Left ventricle myocardium inferior (tissue), 1 donor: ENCODE results near the gene BTG1. TPM values are rescaled to one million over a fixed set of nuclear protein-coding genes. Genes with fewer than 3 reads are reported as not detected.
A peak's percentile ranks its signal among the peaks of the same experiment; 100 is the strongest.

Experiments used
- DNase-seq: peaks from one replicate; pipeline ENCODE4 v3.0.0-alpha.2; 2020
- H3K27ac ChIP-seq: fragments of 200-600 bp; replicated peaks from 2 replicates; pipeline ENCODE4 v1.8.0; 2021
- H3K27me3 ChIP-seq: fragments of 200-600 bp; 2 replicates; pipeline ENCODE4 v1.8.0; 2021; ENCODE audit warnings: low read depth
- H3K36me3 ChIP-seq: fragments of 200-600 bp; 2 replicates; pipeline ENCODE4 v1.8.0; 2021
- H3K4me1 ChIP-seq: fragments of 200-600 bp; 2 replicates; pipeline ENCODE4 v1.8.0; 2021
- H3K4me3 ChIP-seq: fragments of 200-600 bp; 2 replicates; pipeline ENCODE4 v1.8.0; 2021; ENCODE audit warnings: mild to moderate bottlenecking, moderate library complexity
- H3K9me3 ChIP-seq: fragments of 200-600 bp; replicated peaks from 2 replicates; pipeline ENCODE4 v1.8.0; 2021
- intact Hi-C: fragments of 100-400 bp; cut with micrococcal nuclease; formaldehyde crosslinking; loops from one replicate; pipeline ENCODE4 v1.11.0; 2022
- total RNA-seq: library from RNA; stranded (reverse); fragmentation: NEBNext Ultra II Directional; extraction: Animal tissue kit (Norgen Biotek cat#: 25700); gene quantifications from one replicate; pipeline ENCODE4 v1.2.1, GENCODE V29; 2021
- TF ChIP-seq, protein P1 (sequence below): fragments of 200-600 bp; IDR thresholded peaks from 2 replicates; pipeline ENCODE4 v1.8.0; 2021; ENCODE audit warnings: antibody characterized with exemption, mild to moderate bottlenecking, borderline replicate concordance
- donor health status: DM: no; HTN: yes; CAD: no; lungs with severe emphysema.

The BTG1 gene
- total RNA-seq, 1 donor from 2014 or later: 79.4 TPM

GRCh38 chr12:92140896-92141536, 4.6 kb downstream of the BTG1 start:
- TF ChIP-seq, protein P1, sequence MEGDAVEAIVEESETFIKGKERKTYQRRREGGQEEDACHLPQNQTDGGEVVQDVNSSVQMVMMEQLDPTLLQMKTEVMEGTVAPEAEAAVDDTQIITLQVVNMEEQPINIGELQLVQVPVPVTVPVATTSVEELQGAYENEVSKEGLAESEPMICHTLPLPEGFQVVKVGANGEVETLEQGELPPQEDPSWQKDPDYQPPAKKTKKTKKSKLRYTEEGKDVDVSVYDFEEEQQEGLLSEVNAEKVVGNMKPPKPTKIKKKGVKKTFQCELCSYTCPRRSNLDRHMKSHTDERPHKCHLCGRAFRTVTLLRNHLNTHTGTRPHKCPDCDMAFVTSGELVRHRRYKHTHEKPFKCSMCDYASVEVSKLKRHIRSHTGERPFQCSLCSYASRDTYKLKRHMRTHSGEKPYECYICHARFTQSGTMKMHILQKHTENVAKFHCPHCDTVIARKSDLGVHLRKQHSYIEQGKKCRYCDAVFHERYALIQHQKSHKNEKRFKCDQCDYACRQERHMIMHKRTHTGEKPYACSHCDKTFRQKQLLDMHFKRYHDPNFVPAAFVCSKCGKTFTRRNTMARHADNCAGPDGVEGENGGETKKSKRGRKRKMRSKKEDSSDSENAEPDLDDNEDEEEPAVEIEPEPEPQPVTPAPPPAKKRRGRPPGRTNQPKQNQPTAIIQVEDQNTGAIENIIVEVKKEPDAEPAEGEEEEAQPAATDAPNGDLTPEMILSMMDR: no peak
- H3K27ac ChIP-seq: peak overlapping the region; percentile 98
- intact Hi-C loops: loop anchor here (5.0 to 10.0 kb wide), 2 partner anchors 329 to 424 kb away; no protein-coding TSS in a partner anchor
- peaks cover 92% of the 10 kb centered on the region for H3K4me1 ChIP-seq
- no peaks in the 10 kb centered on the region for H3K9me3 ChIP-seq
- no peaks in the 10 kb centered on the region for H3K27me3 ChIP-seq
- DNase-seq: no peak
- H3K4me3 ChIP-seq: peak overlapping the region; percentile 97
- peaks cover 37% of the 10 kb centered on the region for H3K36me3 ChIP-seq

DNA sequence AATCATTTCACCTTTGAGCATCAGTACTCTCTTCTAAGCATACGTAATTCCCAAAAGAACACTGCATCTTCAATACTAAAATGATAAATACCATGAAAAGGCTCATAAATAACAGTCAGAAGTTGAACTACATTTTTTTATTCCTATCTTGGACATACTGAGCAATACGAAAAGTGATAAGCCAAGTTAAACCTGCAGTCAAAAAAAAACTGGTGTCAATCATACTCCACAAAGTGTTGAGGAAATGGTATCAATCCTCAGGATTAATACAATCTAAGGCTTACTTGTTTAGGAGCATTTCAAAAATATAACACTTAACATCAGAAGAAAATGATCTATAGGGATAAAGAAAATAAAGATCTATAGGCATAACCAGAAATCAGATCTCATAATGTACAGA, 5.5 kb downstream of the BTG1 start:
- Histone ChIP-seq H3K27me3 (no peaks in the 10 kb centered on the region), H3K36me3 (peaks cover 37% of the 10 kb centered on the region), H3K27ac (peak overlapping the region; percentile 98), H3K9me3 (no peaks in the 10 kb centered on the region), H3K4me3 (peak overlapping the region; percentile 97), H3K4me1 (peaks cover 97% of the 10 kb centered on the region)
- TF ChIP-seq, protein P1: no peak
- intact Hi-C loops: loop anchor here (5.0 to 10.0 kb wide), 2 partner anchors 328 to 425 kb away; no protein-coding TSS in a partner anchor
- no peak for DNase-seq

DNA sequence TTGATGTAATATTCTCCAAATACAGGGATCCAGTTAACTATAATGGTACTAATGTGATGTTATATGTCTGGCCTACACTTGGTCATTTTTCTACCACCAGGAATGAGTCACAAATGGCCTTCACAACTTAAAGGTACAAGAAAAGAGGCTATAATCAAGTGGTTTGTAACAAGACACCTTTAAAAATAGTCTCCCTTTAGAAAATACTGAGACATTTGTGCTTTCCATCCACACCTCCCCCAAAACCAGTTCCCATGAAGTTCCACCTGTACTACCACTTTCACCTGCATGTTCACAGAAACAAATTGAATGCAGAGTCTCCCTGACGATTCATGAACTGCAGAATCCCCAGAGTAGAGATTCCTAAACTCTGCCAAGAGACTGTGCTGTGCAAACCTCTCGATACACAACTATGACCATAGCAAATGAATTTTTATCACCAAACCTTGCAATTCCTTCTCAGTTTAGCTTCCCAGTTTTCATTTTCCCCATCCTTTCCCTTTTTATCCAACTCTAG, 6.0 kb downstream of the BTG1 start:
- Histone ChIP-seq H3K36me3 (peaks cover 37% of the 10 kb centered on the region), H3K9me3 (no peaks in the 10 kb centered on the region), H3K27me3 (no peaks in the 10 kb centered on the region), H3K27ac (peak overlapping the region; percentile 98), H3K4me3 (peak overlapping the region; percentile 97), H3K4me1 (peaks cover 97% of the 10 kb centered on the region)
- TF ChIP-seq, protein P1: no peak
- intact Hi-C loops: loop anchor here (5.0 to 10.0 kb wide), 3 partner anchors 327 to 755 kb away; no protein-coding TSS in a partner anchor
- DNase-seq: no peak

GRCh38 chr12:92138626-92139025, 7.0 kb downstream of the BTG1 start:
- TF ChIP-seq, protein P1: no peak
- intact Hi-C loops: loop anchor here (10.0 kb wide), 1 partner anchor 754 kb away; no protein-coding TSS in a partner anchor
- H3K4me1 ChIP-seq: peaks cover 99% of the 10 kb centered on the region

GRCh38 chr12:92138144-92138543, 7.5 kb downstream of the BTG1 start:
- H3K4me1 ChIP-seq: peaks cover 99% of the 10 kb centered on the region

More at GRCh38 chr12:92138626-92139025, 7.0 kb downstream of the BTG1 start:
- H3K36me3 ChIP-seq: peaks cover 28% of the 10 kb centered on the region
- H3K27ac ChIP-seq: peak overlapping the region; percentile 98
- H3K4me3 ChIP-seq: peak overlapping the region; percentile 97
- no peak for DNase-seq
- no peaks in the 10 kb centered on the region for H3K27me3 ChIP-seq
- no peaks in the 10 kb centered on the region for H3K9me3 ChIP-seq

More at GRCh38 chr12:92138144-92138543, 7.5 kb downstream of the BTG1 start:
- intact Hi-C loops: loop anchor here (10.0 kb wide), 1 partner anchor 753 kb away; no protein-coding TSS in a partner anchor
- H3K27ac ChIP-seq: peak overlapping the region; percentile 98
- H3K9me3 ChIP-seq: no peaks in the 10 kb centered on the region
- no peak for DNase-seq
- peak overlapping the region; percentile 97 for H3K4me3 ChIP-seq
- TF ChIP-seq, protein P1: no peak
- peaks cover 23% of the 10 kb centered on the region for H3K36me3 ChIP-seq
- no peaks in the 10 kb centered on the region for H3K27me3 ChIP-seq
